ENCODE measurements around the gene USB1. TPM values are rescaled to one million over a fixed set of nuclear protein-coding genes. Genes with fewer than 3 reads are reported as not detected.
A peak's percentile ranks its signal among the peaks of the same experiment; 100 is the strongest.

The USB1 gene
- total RNA-seq, 1 experiment from 2014 or later: 73.1 TPM

DNA sequence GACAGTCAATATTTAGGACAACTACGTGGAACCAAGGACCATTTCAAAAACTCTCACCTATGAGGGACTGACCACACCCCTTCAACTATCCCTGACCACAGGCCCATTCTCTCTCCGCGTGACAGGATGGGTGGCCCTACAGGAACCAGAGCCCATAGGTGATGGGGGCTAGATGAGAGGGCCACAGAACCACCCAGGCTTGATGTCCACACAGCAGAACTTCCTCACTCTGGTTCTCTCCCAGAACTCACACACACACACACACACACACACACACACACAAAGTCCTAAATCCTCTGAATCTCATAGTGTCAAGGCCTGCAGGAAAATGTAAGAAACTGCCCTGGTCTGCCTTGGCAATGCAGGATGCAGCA lies 2.2 kb upstream of the USB1 start:
- RAD21 ChIA-PET (ENCODE audit: low non-redundant PET in 1 of 2, low total read pairs in 2 of 2, uncharacterized antibody in 2 of 2, unreplicated experiment in 2 of 2): no interaction called here
- H3K79me2 ChIP-seq (ENCODE audit: insufficient read depth, low read length): peaks cover 9% of the 10 kb centered on the region
- TF ChIP-seq CEBPB (IDR thresholded peaks at IDR 0.05; ENCODE audit: low read depth): no peak
- TF ChIP-seq, protein P1, sequence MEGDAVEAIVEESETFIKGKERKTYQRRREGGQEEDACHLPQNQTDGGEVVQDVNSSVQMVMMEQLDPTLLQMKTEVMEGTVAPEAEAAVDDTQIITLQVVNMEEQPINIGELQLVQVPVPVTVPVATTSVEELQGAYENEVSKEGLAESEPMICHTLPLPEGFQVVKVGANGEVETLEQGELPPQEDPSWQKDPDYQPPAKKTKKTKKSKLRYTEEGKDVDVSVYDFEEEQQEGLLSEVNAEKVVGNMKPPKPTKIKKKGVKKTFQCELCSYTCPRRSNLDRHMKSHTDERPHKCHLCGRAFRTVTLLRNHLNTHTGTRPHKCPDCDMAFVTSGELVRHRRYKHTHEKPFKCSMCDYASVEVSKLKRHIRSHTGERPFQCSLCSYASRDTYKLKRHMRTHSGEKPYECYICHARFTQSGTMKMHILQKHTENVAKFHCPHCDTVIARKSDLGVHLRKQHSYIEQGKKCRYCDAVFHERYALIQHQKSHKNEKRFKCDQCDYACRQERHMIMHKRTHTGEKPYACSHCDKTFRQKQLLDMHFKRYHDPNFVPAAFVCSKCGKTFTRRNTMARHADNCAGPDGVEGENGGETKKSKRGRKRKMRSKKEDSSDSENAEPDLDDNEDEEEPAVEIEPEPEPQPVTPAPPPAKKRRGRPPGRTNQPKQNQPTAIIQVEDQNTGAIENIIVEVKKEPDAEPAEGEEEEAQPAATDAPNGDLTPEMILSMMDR (IDR thresholded peaks at IDR 0.05 in 2 of 3, conservative IDR thresholded peaks at IDR 0.05 in 1 of 3; ENCODE audit: borderline replicate concordance in 1 of 3, insufficient read depth in 1 of 3, low read depth in 2 of 3, low read length in 2 of 3): no peak
- TF ChIP-seq, protein P2, sequence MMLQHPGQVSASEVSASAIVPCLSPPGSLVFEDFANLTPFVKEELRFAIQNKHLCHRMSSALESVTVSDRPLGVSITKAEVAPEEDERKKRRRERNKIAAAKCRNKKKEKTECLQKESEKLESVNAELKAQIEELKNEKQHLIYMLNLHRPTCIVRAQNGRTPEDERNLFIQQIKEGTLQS (IDR thresholded peaks at IDR 0.05): no peak
- no peak for TF ChIP-seq EZH2 (IDR thresholded peaks at IDR 0.05)
- no peak for TF ChIP-seq EZH2phosphoT487 (IDR thresholded peaks at IDR 0.05; ENCODE audit: borderline replicate concordance)
- no peak for TF ChIP-seq RAD21 (IDR thresholded peaks at IDR 0.05; ENCODE audit: low read depth)
- no peak for TF ChIP-seq REST (IDR thresholded peaks at IDR 0.05; ENCODE audit: low read depth)
- TF ChIP-seq ZFX (IDR thresholded peaks at IDR 0.05): no peak
- TF ChIP-seq POLR2A (IDR thresholded peaks at IDR 0.05; ENCODE audit: borderline replicate concordance, extremely low read depth, insufficient read depth, insufficient read length): no peak
- no peak for TF ChIP-seq EGR1 (IDR thresholded peaks at IDR 0.05; ENCODE audit: low read depth)
- TF ChIP-seq SP1 (IDR thresholded peaks at IDR 0.05; ENCODE audit: low read depth): no peak
- no peak for TF ChIP-seq POLR2AphosphoS5 (IDR thresholded peaks at IDR 0.05; ENCODE audit: low read depth, low read length)
- no peak for TF ChIP-seq FOSL1 (IDR thresholded peaks at IDR 0.05; ENCODE audit: low read depth)
- no peak for TF ChIP-seq TCF7L2 (IDR thresholded peaks at IDR 0.05; ENCODE audit: borderline replicate concordance, extremely low read depth, insufficient read depth, insufficient read length)
- TF ChIP-seq CBX3 (IDR thresholded peaks at IDR 0.05; ENCODE audit: low read depth): no peak
- TF ChIP-seq, protein P3, sequence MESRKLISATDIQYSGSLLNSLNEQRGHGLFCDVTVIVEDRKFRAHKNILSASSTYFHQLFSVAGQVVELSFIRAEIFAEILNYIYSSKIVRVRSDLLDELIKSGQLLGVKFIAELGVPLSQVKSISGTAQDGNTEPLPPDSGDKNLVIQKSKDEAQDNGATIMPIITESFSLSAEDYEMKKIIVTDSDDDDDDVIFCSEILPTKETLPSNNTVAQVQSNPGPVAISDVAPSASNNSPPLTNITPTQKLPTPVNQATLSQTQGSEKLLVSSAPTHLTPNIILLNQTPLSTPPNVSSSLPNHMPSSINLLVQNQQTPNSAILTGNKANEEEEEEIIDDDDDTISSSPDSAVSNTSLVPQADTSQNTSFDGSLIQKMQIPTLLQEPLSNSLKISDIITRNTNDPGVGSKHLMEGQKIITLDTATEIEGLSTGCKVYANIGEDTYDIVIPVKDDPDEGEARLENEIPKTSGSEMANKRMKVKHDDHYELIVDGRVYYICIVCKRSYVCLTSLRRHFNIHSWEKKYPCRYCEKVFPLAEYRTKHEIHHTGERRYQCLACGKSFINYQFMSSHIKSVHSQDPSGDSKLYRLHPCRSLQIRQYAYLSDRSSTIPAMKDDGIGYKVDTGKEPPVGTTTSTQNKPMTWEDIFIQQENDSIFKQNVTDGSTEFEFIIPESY (IDR thresholded peaks at IDR 0.05; ENCODE audit: extremely low read depth, insufficient replicate concordance, low read length): no peak
- no peak for TF ChIP-seq ELF1 (IDR thresholded peaks at IDR 0.05; ENCODE audit: borderline replicate concordance, low read depth)
- no peak for TF ChIP-seq SIN3A (IDR thresholded peaks at IDR 0.05; ENCODE audit: low read depth)
- no peak for TF ChIP-seq SRF (IDR thresholded peaks at IDR 0.05; ENCODE audit: low read depth)
- H3K4me3 ChIP-seq (replicated peaks in 1 of 2; ENCODE audit: low read depth in 1 of 2, low read length in 2 of 2): peak overlapping the region in 1 of 2 experiments; percentile 83; a peak in 1 of 4 replicates
- H2AFZ ChIP-seq (ENCODE audit: low read depth, low read length, poor library complexity, severe bottlenecking): no peak overlapping the region
- POLR2A ChIA-PET: no interaction called here
- ATAC-seq: no peak
- CTCF ChIA-PET: interaction anchor here (0.9 to 1.4 kb wide), 4 partner anchors 100 to 408 kb away, joined by 3 to 4 read pairs (median 3); no protein-coding TSS in a partner anchor
- no peaks in the 10 kb centered on the region for H3K9me2 ChIP-seq (ENCODE audit: insufficient read depth)
- no peaks in the 10 kb centered on the region for H3K9me3 ChIP-seq (ENCODE audit: control insufficient read depth in 1 of 2, insufficient read depth in 1 of 2, low read depth in 1 of 2, low read length in 2 of 2)
- H3K27ac ChIP-seq (ENCODE audit: low read depth, low read length): peak overlapping the region; percentile 77; the same call in 1 of the 2 replicates
- peaks cover 18 to 41% of the 10 kb centered on the region in 2 experiments; a peak in 3 of 4 replicates for H3K4me1 ChIP-seq (ENCODE audit: control insufficient read depth in 1 of 2, insufficient read depth in 2 of 2, low read length in 2 of 2)
- DNase-seq (ENCODE audit: low read depth, low spot score): no peak
- peak overlapping the region; percentile 99 for H3K4me2 ChIP-seq (ENCODE audit: low read length)
- peaks cover 8% of the 10 kb centered on the region in 2 experiments; a peak in 3 of 4 replicates for H3K36me3 ChIP-seq (ENCODE audit: control insufficient read depth in 1 of 2, insufficient read depth in 2 of 2, low read length in 2 of 2)
- peak overlapping the region; percentile 74; the same call in 1 of the 2 replicates for H3K9ac ChIP-seq (ENCODE audit: low read length)
- no peaks in the 10 kb centered on the region for H4K20me1 ChIP-seq (ENCODE audit: insufficient read depth)
- intact Hi-C loops (cut with micrococcal nuclease): no loop called here
- TSS peak; percentile 63 for BruUV-seq (replicated peaks)
- no peaks in the 10 kb centered on the region for H3K27me3 ChIP-seq (ENCODE audit: insufficient read depth, low read length)

All from HCT116 (cell line).